K562 (cell line): ENCODE measurements around the gene COL4A2. TPM values are rescaled to one million over a fixed set of nuclear protein-coding genes. Genes with fewer than 3 reads are reported as not detected.

Experiments used
- ARID1B ChIP-seq: fragments of 450-650 bp; IDR thresholded peaks from 2 replicates; pipeline ENCODE4 v1.6.1; 2016; ENCODE audit warnings: antibody characterized with exemption, mild to moderate bottlenecking, inconsistent platforms
- ATF3 ChIP-seq, 2 experiments: fragments of 450-650 bp in 1 of 2; sonication (generic) in 1 of 2; formaldehyde crosslinking in 1 of 2; IDR thresholded peaks in 1 of 2; conservative IDR thresholded peaks in 1 of 2; 2 replicates each; pipeline versions ENCODE4 v1.6.1 to v1.8.1; 2016 to 2023; ENCODE audit warnings: mild to moderate bottlenecking in 2 of 2, moderate library complexity in 2 of 2, inconsistent platforms in 1 of 2, missing genetic modification reagents in 1 of 2
- CBFA2T2 ChIP-seq: fragments of 450-650 bp; conservative IDR thresholded peaks from 2 replicates; pipeline ENCODE4 v1.6.1; 2017; ENCODE audit warnings: mild to moderate bottlenecking
- CBX2 ChIP-seq: fragments of 200-600 bp; sonication (generic); IDR thresholded peaks from one replicate; pipeline ENCODE4 v1.6.1; 2012; ENCODE audit warnings: mild to moderate bottlenecking, low read length, inconsistent platforms; ENCODE audit not compliant: insufficient read depth, poor library complexity, severe bottlenecking
- FOSL1 ChIP-seq: fragments of 200-800 bp; sonication (Bioruptor generic); conservative IDR thresholded peaks from 2 replicates; pipeline ENCODE4 v1.6.1; 2016; ENCODE audit warnings: missing genetic modification characterization, missing compliant biosample characterization
- HDAC2 ChIP-seq: fragments of 450-650 bp; IDR thresholded peaks from 2 replicates; pipeline ENCODE4 v1.6.1; 2016; ENCODE audit warnings: mild to moderate bottlenecking
- HIVEP1 ChIP-seq: fragments of 250-450 bp; sonication (Bioruptor Pico); IDR thresholded peaks from 2 replicates; pipeline ENCODE4 v1.4.0; 2020; ENCODE audit warnings: mild to moderate bottlenecking
- JUN ChIP-seq, 2 experiments: sonication (generic) in 1 of 2; formaldehyde crosslinking in 1 of 2; IDR thresholded peaks; 2 replicates each; pipeline versions ENCODE4 v1.6.1 to v1.8.0; 2012 to 2022; ENCODE audit warnings: borderline replicate concordance in 2 of 2, mild to moderate bottlenecking in 2 of 2, improper control_type of control experiment in 1 of 2, low read depth in 1 of 2, low read length in 1 of 2, missing genetic modification reagents in 1 of 2
- KDM1A ChIP-seq, 2 experiments: fragments of 450-650 bp; IDR thresholded peaks; 2 replicates each; pipeline ENCODE4 v1.6.1; 2016; ENCODE audit warnings: mild to moderate bottlenecking in 2 of 2
- KLF16 ChIP-seq: IDR thresholded peaks from 2 replicates; pipeline ENCODE4 v1.6.1; 2016; ENCODE audit warnings: antibody characterized with exemption
- MEIS2 ChIP-seq: fragments of 450-650 bp; IDR thresholded peaks from 2 replicates; pipeline ENCODE4 v1.6.1; 2014; ENCODE audit warnings: mild to moderate bottlenecking; ENCODE audit not compliant: partially characterized antibody
- MYBL2 ChIP-seq, 2 experiments: fragments of 450-650 bp in 1 of 2; sonication (generic) in 1 of 2; formaldehyde crosslinking in 1 of 2; IDR thresholded peaks; 2 replicates each; pipeline versions ENCODE4 v1.6.1 to v1.8.1; 2017 to 2022; ENCODE audit warnings: borderline replicate concordance in 1 of 2, inconsistent platforms in 1 of 2, low read depth in 1 of 2, mild to moderate bottlenecking in 1 of 2, missing genetic modification reagents in 1 of 2, moderate library complexity in 1 of 2
- NFATC3 ChIP-seq: fragments of 450-650 bp; IDR thresholded peaks from 2 replicates; pipeline ENCODE4 v1.6.1; 2017; ENCODE audit warnings: mild to moderate bottlenecking
- NFE2 ChIP-seq: IDR thresholded peaks from 2 replicates; pipeline ENCODE4 v1.6.1; 2014; ENCODE audit warnings: antibody characterized with exemption, low read depth
- PATZ1 ChIP-seq: fragments of 250-450 bp; sonication (Bioruptor Pico); IDR thresholded peaks from 2 replicates; pipeline ENCODE4 v1.5.0; 2020; ENCODE audit warnings: mild to moderate bottlenecking, borderline replicate concordance
- SP1 ChIP-seq: sonication (generic); formaldehyde crosslinking; IDR thresholded peaks from 2 replicates; pipeline ENCODE4 v1.8.1; 2022; ENCODE audit warnings: mild to moderate bottlenecking, missing genetic modification reagents
- ZNF134 ChIP-seq: fragments of 250-450 bp; sonication (Bioruptor Pico); conservative IDR thresholded peaks from 2 replicates; pipeline ENCODE4 v1.4.0; 2020
- ZNF175 ChIP-seq: fragments of 200-800 bp; sonication (Bioruptor generic); IDR thresholded peaks from 2 replicates; pipeline ENCODE4 v1.6.1; 2016; ENCODE audit warnings: low read depth, mild to moderate bottlenecking, missing genetic modification characterization, missing compliant biosample characterization
- ZNF316 ChIP-seq: fragments of 450-650 bp; IDR thresholded peaks from 2 replicates; pipeline ENCODE4 v1.6.1; 2016
- ZNF639 ChIP-seq, 2 experiments: fragments of 200-800 bp in 1 of 2; sonication (Bioruptor generic) in 1 of 2; sonication (generic) in 1 of 2; formaldehyde crosslinking in 1 of 2; IDR thresholded peaks in 1 of 2; conservative IDR thresholded peaks in 1 of 2; 2 replicates each; pipeline versions ENCODE4 v1.5.0 to v1.6.1; 2016 to 2020; ENCODE audit warnings: missing compliant biosample characterization in 1 of 2, missing genetic modification characterization in 1 of 2, missing genetic modification reagents in 1 of 2
- polyA plus RNA-seq, 8 experiments: library from polyadenylated mRNA; depleted of rRNA in 4 of 8; stranded (reverse) in 5 of 8; unstranded in 3 of 8; fragments of >200 nt; fragmentation: Nextera tagmentation in 2 of 8; fragmentation: Illumina TruSeq in 1 of 8; extraction: Ambion mirVana in 2 of 8; extraction: Trizol in 1 of 8; gene quantifications; 2 replicates each; pipeline versions ENCODE4 v1.2.1 to v1.2.3, GENCODE V29; 2011 to 2014; ENCODE audit warnings: inconsistent platforms in 1 of 8, missing spikeins in 1 of 8
- total RNA-seq, 7 experiments: library from RNA; depleted of rRNA in 6 of 7; stranded (reverse); fragments of >200 nt in 6 of 7; fragmentation: Illumina TruSeq in 2 of 7; extraction: Trizol in 2 of 7; gene quantifications; 2 replicates each; pipeline versions ENCODE4 v1.2.1 to v1.2.3, GENCODE V29; 2011 to 2021; ENCODE audit warnings: low replicate concordance in 1 of 7

Gene COL4A2
- total and polyA plus RNA-seq, 9 of the 15 experiments (the other 6 are each of a cell fraction or from before 2014, with no cell fraction given): 0.13 to 15.2 (median 8.1) TPM

- no peak for TF ChIP-seq ZNF639 (CRISPR knock-in tag; conservative IDR thresholded peaks at IDR 0.05 in 1 of 2, IDR thresholded peaks at IDR 0.05 in 1 of 2)
- TF ChIP-seq MEIS2: peak; percentile 55
- TF ChIP-seq CBFA2T2: 0 out of 2 replicates have a peak, but pooled peaks have one; percentile 1
- TF ChIP-seq MYBL2 (IDR thresholded peaks at IDR 0.05; ENCODE audit: low read depth): no peak
- TF ChIP-seq MYBL2 (CRISPR knock-in tag; IDR thresholded peaks at IDR 0.05; ENCODE audit: borderline replicate concordance): no peak
- TF ChIP-seq ZNF134: no peak
- 0 out of 2 replicates have a peak, but pooled peaks have one; percentile 81 for TF ChIP-seq HDAC2
- peak; percentile 50 for TF ChIP-seq ARID1B
- peak; percentile 86 for TF ChIP-seq JUN (IDR thresholded peaks at IDR 0.05; ENCODE audit: borderline replicate concordance, low read depth, low read length)
- TF ChIP-seq JUN (CRISPR knock-in tag; IDR thresholded peaks at IDR 0.05; ENCODE audit: borderline replicate concordance): 0 out of 2 replicates have a peak, but pooled peaks have one; percentile 23
- TF ChIP-seq HIVEP1 (CRISPR knock-in tag): no peak
- TF ChIP-seq ZNF316: peak; percentile 81
- TF ChIP-seq CBX2: no peak
- no peak for TF ChIP-seq ZNF175 (CRISPR knock-in tag)
- peak; percentile 88 for TF ChIP-seq ATF3 (IDR thresholded peaks at IDR 0.05)
- TF ChIP-seq ATF3 (CRISPR knock-in tag; conservative IDR thresholded peaks at IDR 0.05): no peak
- peak; percentile 87 for TF ChIP-seq NFE2
- TF ChIP-seq NFATC3: no peak
- TF ChIP-seq FOSL1 (tag): peak; percentile 91
- TF ChIP-seq KLF16: 0 out of 2 replicates have a peak, but pooled peaks have one; percentile 21
- no peak for TF ChIP-seq PATZ1 (CRISPR knock-in tag)
- TF ChIP-seq SP1 (CRISPR knock-in tag): no peak
- TF ChIP-seq KDM1A (IDR thresholded peaks at IDR 0.05): peak; percentile 97
Measured at GRCh38 chr13:110412132-110412914, 105.2 kb downstream of the COL4A2 start (continued).
